ENCODE data around the gene KCND3.

KCND3 gene

DNA sequence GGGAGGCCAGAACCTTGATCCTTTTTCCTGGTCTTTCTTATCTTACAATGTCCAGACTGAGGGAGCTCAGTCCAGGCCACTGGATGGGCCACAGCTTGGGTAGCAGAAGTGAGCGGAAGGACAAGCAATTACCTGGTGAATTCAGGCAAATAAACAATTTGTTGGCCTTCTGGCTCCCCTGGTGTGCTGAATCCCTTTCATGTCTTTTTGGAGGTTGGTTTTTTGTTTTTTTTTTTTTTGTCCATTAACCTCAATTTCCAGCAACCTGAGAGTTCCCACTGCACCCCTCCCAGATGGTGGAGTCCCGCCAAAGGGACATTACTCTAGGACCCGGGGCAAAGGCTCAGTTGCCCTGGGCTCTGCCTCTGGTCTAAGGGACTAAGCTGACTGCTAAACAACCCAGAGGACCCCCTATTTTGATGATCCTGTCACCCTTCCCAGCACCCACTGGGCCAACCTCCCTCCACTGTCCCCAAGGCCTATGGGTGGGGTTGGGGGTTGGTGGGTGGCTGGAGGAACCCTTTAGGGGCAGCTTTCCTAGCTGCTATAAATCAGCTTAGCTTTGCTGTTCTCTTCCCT, 85.5 kb downstream of the KCND3 start:
- TF ChIP-seq SIN3A (IDR thresholded peaks at IDR 0.05; ENCODE audit: borderline replicate concordance, insufficient read depth, low read length): no peak
- no peak for TF ChIP-seq FOXP2 (optimal IDR thresholded peaks at IDR 0.05; ENCODE audit: borderline replicate concordance, extremely low read depth, extremely low read length, insufficient read depth)
- TF ChIP-seq POLR2AphosphoS5 (IDR thresholded peaks at IDR 0.05; ENCODE audit: low read depth, low read length): no peak

DNA sequence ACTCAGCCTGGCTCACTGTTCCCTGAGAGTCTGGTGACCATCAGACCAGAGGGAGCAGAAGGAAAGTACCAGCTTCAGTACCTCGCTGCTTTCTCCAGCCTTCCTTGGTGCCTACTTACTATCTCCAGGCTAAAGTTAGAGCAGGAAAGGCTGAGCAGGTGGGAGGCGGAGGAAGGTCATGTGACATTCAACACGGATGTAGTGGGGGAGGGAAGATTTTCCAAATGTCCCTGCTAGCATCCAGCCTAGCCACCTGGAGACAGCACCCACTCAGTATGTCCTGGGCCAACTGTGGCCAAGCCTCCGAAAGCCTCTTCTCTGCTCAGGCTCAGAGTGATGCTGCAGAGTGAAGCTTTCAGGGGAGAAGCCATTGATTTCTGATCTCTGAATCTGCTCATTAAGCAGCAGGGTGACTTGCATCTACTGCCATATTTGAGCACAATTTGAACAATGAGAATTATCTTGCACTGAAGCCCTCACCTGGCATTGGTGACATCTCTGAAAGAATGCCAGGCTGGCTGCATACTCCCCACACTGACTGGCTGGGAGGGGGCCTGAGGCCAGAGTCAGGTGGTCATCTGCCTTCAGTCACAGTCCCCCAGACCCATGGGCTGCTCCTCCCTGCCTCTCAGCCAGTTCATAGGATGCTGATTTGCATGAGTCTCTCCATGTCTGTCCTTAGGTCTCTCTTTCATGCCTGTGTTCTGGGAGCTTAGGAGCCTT, 86.2 kb downstream of the KCND3 start:
- TF ChIP-seq, protein P1, sequence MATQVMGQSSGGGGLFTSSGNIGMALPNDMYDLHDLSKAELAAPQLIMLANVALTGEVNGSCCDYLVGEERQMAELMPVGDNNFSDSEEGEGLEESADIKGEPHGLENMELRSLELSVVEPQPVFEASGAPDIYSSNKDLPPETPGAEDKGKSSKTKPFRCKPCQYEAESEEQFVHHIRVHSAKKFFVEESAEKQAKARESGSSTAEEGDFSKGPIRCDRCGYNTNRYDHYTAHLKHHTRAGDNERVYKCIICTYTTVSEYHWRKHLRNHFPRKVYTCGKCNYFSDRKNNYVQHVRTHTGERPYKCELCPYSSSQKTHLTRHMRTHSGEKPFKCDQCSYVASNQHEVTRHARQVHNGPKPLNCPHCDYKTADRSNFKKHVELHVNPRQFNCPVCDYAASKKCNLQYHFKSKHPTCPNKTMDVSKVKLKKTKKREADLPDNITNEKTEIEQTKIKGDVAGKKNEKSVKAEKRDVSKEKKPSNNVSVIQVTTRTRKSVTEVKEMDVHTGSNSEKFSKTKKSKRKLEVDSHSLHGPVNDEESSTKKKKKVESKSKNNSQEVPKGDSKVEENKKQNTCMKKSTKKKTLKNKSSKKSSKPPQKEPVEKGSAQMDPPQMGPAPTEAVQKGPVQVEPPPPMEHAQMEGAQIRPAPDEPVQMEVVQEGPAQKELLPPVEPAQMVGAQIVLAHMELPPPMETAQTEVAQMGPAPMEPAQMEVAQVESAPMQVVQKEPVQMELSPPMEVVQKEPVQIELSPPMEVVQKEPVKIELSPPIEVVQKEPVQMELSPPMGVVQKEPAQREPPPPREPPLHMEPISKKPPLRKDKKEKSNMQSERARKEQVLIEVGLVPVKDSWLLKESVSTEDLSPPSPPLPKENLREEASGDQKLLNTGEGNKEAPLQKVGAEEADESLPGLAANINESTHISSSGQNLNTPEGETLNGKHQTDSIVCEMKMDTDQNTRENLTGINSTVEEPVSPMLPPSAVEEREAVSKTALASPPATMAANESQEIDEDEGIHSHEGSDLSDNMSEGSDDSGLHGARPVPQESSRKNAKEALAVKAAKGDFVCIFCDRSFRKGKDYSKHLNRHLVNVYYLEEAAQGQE (IDR thresholded peaks at IDR 0.05; ENCODE audit: insufficient read depth in 1 of 2, low read depth in 2 of 2, low read length in 2 of 2): no peak
- TF ChIP-seq SIN3A (IDR thresholded peaks at IDR 0.05; ENCODE audit: borderline replicate concordance, insufficient read depth, low read length): no peak

DNA sequence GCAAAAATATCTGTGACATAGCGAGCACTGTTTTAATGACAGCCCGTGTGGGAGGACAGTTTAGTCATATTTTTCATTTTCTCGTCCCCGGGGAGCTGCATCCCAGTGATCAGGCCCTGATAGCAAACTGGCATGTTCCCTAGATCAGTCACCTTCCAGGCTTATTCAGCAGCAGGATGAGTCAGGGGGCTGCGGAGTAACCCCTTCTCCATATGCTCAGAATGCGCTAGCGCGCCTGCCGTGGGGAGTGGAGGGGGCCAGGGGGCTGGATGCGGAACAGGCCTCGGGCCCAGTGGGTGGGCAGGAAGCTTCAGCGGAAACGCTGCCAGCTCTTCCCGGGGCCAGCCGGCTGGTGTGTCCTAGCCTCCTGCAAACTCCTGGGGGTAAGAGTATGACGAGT, 94.0 kb downstream of the KCND3 start:
- TF ChIP-seq, protein P1 (IDR thresholded peaks at IDR 0.05; ENCODE audit: insufficient read depth in 1 of 2, low read depth in 2 of 2, low read length in 2 of 2): no peak
- no peak for TF ChIP-seq FOXP2 (optimal IDR thresholded peaks at IDR 0.05; ENCODE audit: borderline replicate concordance, extremely low read depth, extremely low read length, insufficient read depth)
- TF ChIP-seq SIN3A (IDR thresholded peaks at IDR 0.05; ENCODE audit: borderline replicate concordance, insufficient read depth, low read length): no peak
- TF ChIP-seq TAF1 (IDR thresholded peaks at IDR 0.05; ENCODE audit: borderline replicate concordance, insufficient read depth, low read length): no peak
- no peak for TF ChIP-seq POLR2AphosphoS5 (IDR thresholded peaks at IDR 0.05; ENCODE audit: low read depth, low read length)

DNA sequence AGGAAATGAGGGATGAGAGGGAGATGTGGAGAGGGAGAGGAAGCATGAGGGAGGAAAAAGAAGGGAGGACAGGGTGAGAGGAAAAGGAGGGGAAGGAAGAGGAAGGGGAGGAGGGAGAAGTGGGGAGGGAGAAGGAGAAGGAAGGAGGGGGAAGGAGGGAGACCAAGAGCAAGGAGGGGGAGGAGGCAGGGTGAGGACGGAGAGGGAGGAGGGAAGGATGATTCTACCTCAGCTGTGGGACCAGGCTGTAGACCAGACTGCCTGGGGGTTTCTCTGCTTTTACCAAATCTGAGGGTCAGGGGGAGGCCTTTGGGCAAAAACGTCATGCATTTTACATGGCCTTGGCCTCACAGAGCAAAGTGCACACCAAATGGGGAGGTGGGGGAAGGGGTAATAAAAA, 94.5 kb downstream of the KCND3 start:
- TF ChIP-seq TAF1 (IDR thresholded peaks at IDR 0.05; ENCODE audit: borderline replicate concordance, insufficient read depth, low read length) (no peak), SIN3A (IDR thresholded peaks at IDR 0.05; ENCODE audit: borderline replicate concordance, insufficient read depth, low read length) (no peak), POLR2AphosphoS5 (IDR thresholded peaks at IDR 0.05; ENCODE audit: low read depth, low read length) (no peak), FOXP2 (optimal IDR thresholded peaks at IDR 0.05; ENCODE audit: borderline replicate concordance, extremely low read depth, extremely low read length, insufficient read depth) (no peak)
- TF ChIP-seq, protein P1 (IDR thresholded peaks at IDR 0.05; ENCODE audit: insufficient read depth in 1 of 2, low read depth in 2 of 2, low read length in 2 of 2): no peak

DNA sequence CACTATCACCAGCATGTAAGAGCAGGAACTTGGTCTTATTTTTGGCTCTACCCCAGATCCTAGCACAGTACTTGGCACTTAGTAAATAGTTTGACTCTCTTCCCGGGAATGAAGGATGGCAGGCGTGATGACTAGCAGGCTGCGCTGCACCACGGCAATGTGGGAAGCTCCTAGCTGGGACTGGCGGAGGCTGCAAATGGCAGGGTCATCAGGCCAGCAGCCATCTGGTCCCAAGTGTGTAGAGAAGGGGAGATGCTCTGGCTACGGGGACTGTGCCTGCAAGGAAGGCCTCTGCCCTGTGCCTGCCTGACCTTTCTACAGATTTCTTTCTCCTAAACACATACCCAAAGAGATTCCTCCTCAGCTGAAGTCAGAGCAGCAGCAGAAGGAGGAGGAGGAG, 95.0 kb downstream of the KCND3 start:
- TF ChIP-seq FOXP2 (optimal IDR thresholded peaks at IDR 0.05; ENCODE audit: borderline replicate concordance, extremely low read depth, extremely low read length, insufficient read depth) (no peak), SIN3A (IDR thresholded peaks at IDR 0.05; ENCODE audit: borderline replicate concordance, insufficient read depth, low read length) (no peak), TAF1 (IDR thresholded peaks at IDR 0.05; ENCODE audit: borderline replicate concordance, insufficient read depth, low read length) (no peak), POLR2AphosphoS5 (IDR thresholded peaks at IDR 0.05; ENCODE audit: low read depth, low read length) (no peak)
- TF ChIP-seq, protein P1 (IDR thresholded peaks at IDR 0.05; ENCODE audit: insufficient read depth in 1 of 2, low read depth in 2 of 2, low read length in 2 of 2): no peak

Data from PFSK-1 (cell line).